K562 (cell line): ENCODE measurements around the gene ACOX1. TPM values are rescaled to one million over a fixed set of nuclear protein-coding genes. Genes with fewer than 3 reads are reported as not detected.
A peak's percentile ranks its signal among the peaks of the same experiment; 100 is the strongest.

Source experiments
- ATAC-seq: fragments of 200-7000 bp; cut with Tn5 transposase; 3 replicates; pipeline ENCODE4 v1.9.1; 2020; ENCODE audit warnings: moderate library complexity
- BruUV-seq: library from RNA; stranded (reverse); fragments of 400-500 nt; replicated peaks from 2 replicates; lab custom pipeline; 2021; lab: Mats Ljungman, UMichigan
- CTCF ChIA-PET: fragments of 300-600 bp; formaldehyde crosslinking; extraction: SDS; loops from one replicate; lab custom pipeline; 2021; ENCODE audit warnings: low intra/inter-chr PET ratio; lab: Yijun Ruan, JAX
- POLR2A ChIA-PET: fragments of 300-600, 350-650 bp; sonication (Branson Sonifier 250); formaldehyde crosslinking; extraction: SDS; loops from one replicate; lab custom pipeline; 2021; ENCODE audit warnings: antibody characterized with exemption, inconsistent platforms; lab: Yijun Ruan, JAX
- DNase-seq, 4 experiments: peaks; one replicate each; pipeline versions ENCODE4 v3.0.0 to v3.0.0-alpha.2; 2011 to 2018; ENCODE audit warnings: low spot score in 3 of 4, mixed read lengths in 3 of 4; ENCODE audit errors: extremely low read depth in 1 of 4
- FAIRE-seq: peaks from 2 replicates; lab custom pipeline; 2011; peaks lifted over from hg19 to GRCh38; lab: Jason Lieb, UNC
- H2AFZ ChIP-seq: 2 replicates; pipeline ENCODE4 v1.6.0; 2011; ENCODE audit warnings: low read depth, low read length, control low read depth, inconsistent platforms
- H3K27ac ChIP-seq: fragments of 200-600 bp; 3 replicates; pipeline ENCODE4 v1.8.0; 2011; ENCODE audit warnings: low read depth, mild to moderate bottlenecking, control low read depth, inconsistent platforms, low read length, moderate library complexity, mixed read lengths; ENCODE audit errors: extremely low read depth
- H3K27me3 ChIP-seq, 2 experiments: fragments of 300-600 bp in 1 of 2; 2 replicates in 1 of 2; 3 replicates in 1 of 2; pipeline versions ENCODE4 v1.6.0 to v1.8.0; 2011; ENCODE audit warnings: inconsistent platforms in 2 of 2, low read length in 2 of 2, mild to moderate bottlenecking in 1 of 2, mixed read lengths in 1 of 2, moderate library complexity in 1 of 2; ENCODE audit not compliant: control insufficient read depth in 2 of 2, insufficient read depth in 2 of 2
- H3K36me3 ChIP-seq: fragments of 300-600 bp; 3 replicates; pipeline ENCODE4 v1.8.0; 2011; ENCODE audit warnings: mild to moderate bottlenecking, low read length, inconsistent platforms; ENCODE audit not compliant: control insufficient read depth, insufficient read depth
- H3K4me1 ChIP-seq, 2 experiments: fragments of 200-600 bp in 1 of 2; replicated peaks in 1 of 2; 2 replicates in 1 of 2; 3 replicates in 1 of 2; pipeline versions ENCODE4 v1.5.1 to v1.8.0; 2011; ENCODE audit warnings: inconsistent platforms in 2 of 2, low read length in 2 of 2, mild to moderate bottlenecking in 1 of 2, mixed read lengths in 1 of 2, moderate library complexity in 1 of 2; ENCODE audit not compliant: control insufficient read depth in 2 of 2, insufficient read depth in 2 of 2
- H3K4me2 ChIP-seq: 2 replicates; pipeline ENCODE4 v1.6.1; 2011; ENCODE audit warnings: low read length, control low read depth, inconsistent platforms, mixed read lengths; ENCODE audit not compliant: insufficient read depth
- H3K4me3 ChIP-seq: fragments of 200-600 bp; sonication (generic), shearing (Covaris generic); 2 replicates; pipeline ENCODE4 v1.5.1; 2016; ENCODE audit warnings: control low read depth, inconsistent platforms
- H3K79me2 ChIP-seq: fragments of 200-600 bp; 3 replicates; pipeline ENCODE4 v1.8.0; 2011; ENCODE audit warnings: low read length, inconsistent platforms; ENCODE audit not compliant: control insufficient read depth, insufficient read depth
- H3K9ac ChIP-seq, 2 experiments: 2 replicates each; pipeline versions ENCODE4 v1.6.0 to v1.6.1; 2011; ENCODE audit warnings: low read depth in 2 of 2, low read length in 2 of 2, control low read depth in 1 of 2, inconsistent platforms in 1 of 2, mild to moderate bottlenecking in 1 of 2, mixed read lengths in 1 of 2; ENCODE audit not compliant: insufficient read depth in 1 of 2
- H3K9me1 ChIP-seq: one replicate; pipeline ENCODE4 v1.6.0; 2011; ENCODE audit warnings: inconsistent platforms, mild to moderate bottlenecking, low read length, moderate library complexity; ENCODE audit not compliant: control insufficient read depth, insufficient read depth
- H3K9me3 ChIP-seq: replicated peaks from 2 replicates; pipeline ENCODE4 v1.5.1; 2011; ENCODE audit warnings: low read depth, low read length, inconsistent platforms; ENCODE audit not compliant: control insufficient read depth, insufficient read depth
- H4K20me1 ChIP-seq: replicated peaks from 2 replicates; pipeline ENCODE4 v1.6.1; 2011; ENCODE audit warnings: low read length, inconsistent platforms, mixed read lengths; ENCODE audit not compliant: control insufficient read depth, insufficient read depth
- BACH1 ChIP-seq: fragments of 200-800 bp; sonication (Bioruptor generic); IDR thresholded peaks from 2 replicates; pipeline ENCODE4 v1.6.1; 2016; ENCODE audit warnings: missing genetic modification characterization, missing compliant biosample characterization
- DPF2 ChIP-seq: fragments of 450-650 bp; IDR thresholded peaks from 2 replicates; pipeline ENCODE4 v1.6.1; 2016
- E2F1 ChIP-seq: sonication (generic); formaldehyde crosslinking; IDR thresholded peaks from 2 replicates; pipeline ENCODE4 v1.8.1; 2023; ENCODE audit warnings: mild to moderate bottlenecking, missing genetic modification reagents, moderate library complexity
- HOXB6 ChIP-seq: fragments of 250-450 bp; sonication (Bioruptor Pico); IDR thresholded peaks from 2 replicates; pipeline ENCODE4 v1.5.1; 2022; ENCODE audit warnings: mild to moderate bottlenecking, borderline replicate concordance
- LEF1 ChIP-seq: fragments of 450-650 bp; IDR thresholded peaks from 2 replicates; pipeline ENCODE4 v1.6.1; 2016; ENCODE audit warnings: mild to moderate bottlenecking
- PBX2 ChIP-seq, 2 experiments: IDR thresholded peaks in 1 of 2; conservative IDR thresholded peaks in 1 of 2; 2 replicates each; pipeline ENCODE4 v1.6.1; 2016; ENCODE audit warnings: low read depth in 2 of 2, mild to moderate bottlenecking in 1 of 2, missing compliant biosample characterization in 1 of 2, missing genetic modification characterization in 1 of 2, moderate library complexity in 1 of 2
- ZBTB12 ChIP-seq: fragments of 250-450 bp; sonication (Bioruptor Pico); IDR thresholded peaks from 2 replicates; pipeline ENCODE4 v1.4.0; 2020
- ZFP91 ChIP-seq: sonication (generic); formaldehyde crosslinking; IDR thresholded peaks from 2 replicates; pipeline ENCODE4 v1.8.0; 2022; ENCODE audit warnings: mild to moderate bottlenecking, missing genetic modification reagents
- ZKSCAN3 ChIP-seq: fragments of 250-450 bp; sonication (Bioruptor Pico); IDR thresholded peaks from 2 replicates; pipeline ENCODE4 v1.4.0; 2020
- ZNF212 ChIP-seq: fragments of 450-650 bp; formaldehyde crosslinking; IDR thresholded peaks from 2 replicates; pipeline ENCODE4 v1.4.0; 2020; ENCODE audit warnings: mild to moderate bottlenecking
- ZNF445 ChIP-seq: fragments of 250-450 bp; sonication (Bioruptor Pico); IDR thresholded peaks from 2 replicates; pipeline ENCODE4 v1.4.0; 2020; ENCODE audit warnings: low read depth, mild to moderate bottlenecking, moderate library complexity
- WGBS: fragments of 100-300 bp; shearing (Covaris generic); methylation state at CpG from one replicate; pipeline ENCODE4 v1.1.6; 2016; ENCODE audit warnings: low coverage, mixed read lengths; ENCODE audit not compliant: insufficient coverage; ENCODE audit errors: missing lambda C conversion rate; 5-methylcytosine and 5-hydroxymethylcytosine counted together
- in situ Hi-C: fragments of 300-500 bp; cut with MboI; formaldehyde crosslinking; loops from 4 replicates; pipeline ENCODE4 v1.15.0; 2018; ENCODE audit warnings: inconsistent platforms, mixed read lengths
- intact Hi-C: fragments of 100-400 bp; cut with micrococcal nuclease; formaldehyde crosslinking; loops from 2 replicates; pipeline ENCODE4 v1.14.2; 2022
- polyA plus RNA-seq, 8 experiments: library from polyadenylated mRNA; depleted of rRNA in 4 of 8; stranded (reverse) in 5 of 8; unstranded in 3 of 8; fragments of >200 nt; fragmentation: Nextera tagmentation in 2 of 8; fragmentation: Illumina TruSeq in 1 of 8; extraction: Ambion mirVana in 2 of 8; extraction: Trizol in 1 of 8; gene quantifications; 2 replicates each; pipeline versions ENCODE4 v1.2.1 to v1.2.3, GENCODE V29; 2011 to 2014; ENCODE audit warnings: inconsistent platforms in 1 of 8, missing spikeins in 1 of 8
- total RNA-seq, 7 experiments: library from RNA; depleted of rRNA in 6 of 7; stranded (reverse); fragments of >200 nt in 6 of 7; fragmentation: Illumina TruSeq in 2 of 7; extraction: Trizol in 2 of 7; gene quantifications; 2 replicates each; pipeline versions ENCODE4 v1.2.1 to v1.2.3, GENCODE V29; 2011 to 2021; ENCODE audit warnings: low replicate concordance in 1 of 7

Gene ACOX1
- total and polyA plus RNA-seq, 9 of the 15 experiments (the other 6 are each of a cell fraction or from before 2014, with no cell fraction given) = 7.8 to 24.1 (median 14.5) TPM

- TF ChIP-seq ZNF212 (CRISPR knock-in tag) = no peak
- no peak for TF ChIP-seq ZBTB12
- no peak for TF ChIP-seq LEF1
- TF ChIP-seq, all 486 proteins: peak for 36
Measured at GRCh38 chr17:75976175-75976848, 2.7 kb downstream of the ACOX1 start (continued).

GRCh38 chr17:75975757-75976174, 3.2 kb downstream of the ACOX1 start:
- ATAC-seq (no peak), DNase-seq (no peak), FAIRE-seq (peak; percentile 35)
- Histone ChIP-seq H3K79me2 (peaks cover 28% of the 10 kb centered on the region), H3K4me1 (peaks cover 17 to 28% of the 10 kb centered on the region in 2 experiments), H3K27me3 (no peaks in the 10 kb centered on the region), H3K4me2 (peak overlapping the region; percentile 51; the same call in 1 of the 2 replicates), H3K36me3 (peaks cover 4% of the 10 kb centered on the region; the same call in 2 of the 3 replicates), H3K27ac (peak overlapping the region; percentile 60; the same call in 2 of the 3 replicates), H3K9me1 (no peaks in the 10 kb centered on the region), H3K9ac (peak overlapping the region in 1 of 2 experiments; percentile 22; a peak in 1 of 4 replicates), H2AFZ (peak overlapping the region; percentile 1; the same call in 1 of the 2 replicates), H3K4me3 (no peak overlapping the region), H4K20me1 (peaks cover 1% of the 10 kb centered on the region; the same call in 1 of the 2 replicates), H3K9me3 (no peaks in the 10 kb centered on the region)
- no TSS peak for BruUV-seq
- WGBS = 11% methylated on average over 5 of the region's 5 CpGs
- in situ Hi-C loops (no loop called here), intact Hi-C loops (loop anchor here (5.0 to 10.0 kb wide), 2 partner anchors 33 to 191 kb away; partner anchors contain the start of genes FBF1 and UNK)
- ChIA-PET CTCF (no interaction called here), POLR2A (interaction anchor here (1.0 to 1.3 kb wide), 2 partner anchors 33 to 200 kb away, joined by 3 to 5 read pairs; no protein-coding TSS in a partner anchor)
- TF ChIP-seq ZKSCAN3 (CRISPR knock-in tag) (no peak), ZFP91 (CRISPR knock-in tag) (no peak), BACH1 (tag) (no peak), HOXB6 (CRISPR knock-in tag) (no peak), DPF2 (no peak), ZNF445 (CRISPR knock-in tag) (no peak), PBX2 (CRISPR knock-in tag; IDR thresholded peaks at IDR 0.05; ENCODE audit: low read depth) (no peak), PBX2 (tag; conservative IDR thresholded peaks at IDR 0.05; ENCODE audit: low read depth) (no peak), E2F1 (CRISPR knock-in tag) (no peak)
